Psoas muscle (tissue), 8 donors: ENCODE results near the gene SP4. TPM values are rescaled to one million over a fixed set of nuclear protein-coding genes. Genes with fewer than 3 reads are reported as not detected.
A peak's percentile ranks its signal among the peaks of the same experiment; 100 is the strongest.

Experiments
- ATAC-seq, 4 donors: fragments of 200-7000 bp; cut with Tn5 transposase; one replicate each; pipeline ENCODE4 v1.9.1; 2020; ENCODE audit warnings: moderate library complexity in 3 of 4, mild to moderate bottlenecking in 2 of 4
- DNase-seq, 2 donors: peaks; one replicate each; pipeline ENCODE4 v3.0.0-alpha.2; 2020
- H3K27ac ChIP-seq: fragments of 200-600 bp; one replicate; pipeline ENCODE4 v1.8.0; 2022
- H3K27me3 ChIP-seq, 3 donors: fragments of 200-600 bp in 1 of 3; one replicate each; pipeline versions ENCODE4 v1.6.1 to v1.8.0; 2013 to 2022; ENCODE audit warnings: low read length in 2 of 3, mild to moderate bottlenecking in 2 of 3, moderate library complexity in 1 of 3; ENCODE audit not compliant: insufficient read depth in 3 of 3
- H3K36me3 ChIP-seq, 2 donors: fragments of 200-600 bp in 1 of 2; one replicate each; pipeline versions ENCODE4 v1.6.1 to v1.8.0; 2013 to 2022; ENCODE audit warnings: low read depth in 1 of 2, mild to moderate bottlenecking in 1 of 2, moderate library complexity in 1 of 2; ENCODE audit not compliant: insufficient read depth in 1 of 2
- H3K4me1 ChIP-seq: fragments of 200-600 bp; one replicate; pipeline ENCODE4 v1.8.0; 2022
- H3K4me3 ChIP-seq: fragments of 200-600 bp; one replicate; pipeline ENCODE4 v1.8.0; 2022; ENCODE audit warnings: mild to moderate bottlenecking
- H3K9me3 ChIP-seq: fragments of 200-600 bp; one replicate; pipeline ENCODE4 v1.8.0; 2022
- CTCF ChIP-seq: fragments of 200-600 bp; IDR thresholded peaks from one replicate; pipeline ENCODE4 v1.8.0; 2022; ENCODE audit warnings: antibody characterized with exemption
- WGBS, 3 donors: extraction: QIAGEN DNeasy Blood & Tissue Kit; methylation state at CpG; one replicate each; pipeline versions ENCODE4 v1.1.6 to v1.1.7; 2013; 5-methylcytosine and 5-hydroxymethylcytosine counted together
- intact Hi-C, 2 donors: fragments of 100-400 bp; cut with DNase I; formaldehyde crosslinking; loops; one replicate each; pipeline versions ENCODE4 v1.11.0 to v1.14.2; 2022
- polyA plus RNA-seq, 3 donors: library from polyadenylated mRNA; stranded (reverse); fragments of 200-250 nt; gene quantifications; one replicate each; pipeline ENCODE4 v1.2.3, GENCODE V29; 2013
- total RNA-seq, 4 donors: library from RNA; stranded (reverse); fragmentation: NEBNext Ultra II Directional in 2 of 4; extraction: Animal tissue kit (Norgen Biotek cat#: 25700) in 2 of 4; gene quantifications; one replicate each; pipeline versions ENCODE4 v1.2.1 to v1.2.4, GENCODE V29; 2021 to 2023
- donor health status: healthy with polysubstance abuse.
- donor health status: DM: no; HTN: no; CAD: no; lungs with moderate emphysema.
- donor health status: Bipolar disorder and iron deficiency.
- donor health status: healthy.
- donor health status: DM: yes; HTN: yes; CAD: no.
- donor health status: DM: no; HTN: no; CAD: no.
- donor health status: DM: no; HTN: no; CAD: no.
- donor health status: DM: yes; HTN: yes; CAD: no.

Gene SP4
- total and polyA plus RNA-seq, 7 donors = 1.5 to 7.4 (median 5.7) TPM

- no peak for DNase-seq
- no peak for TF ChIP-seq CTCF
- Histone ChIP-seq H3K27ac (peak overlapping the region; percentile 17), H3K9me3 (no peaks in the 10 kb centered on the region), H3K27me3 (no peaks in the 10 kb centered on the region), H3K4me1 (peaks cover 43% of the 10 kb centered on the region), H3K4me3 (peak overlapping the region; percentile 86), H3K36me3 (peaks cover 0 to 5% of the 10 kb centered on the region in 2 donors)
- 47 to 59% (median 49%) methylated on average over 8 of the region's 8 CpGs for WGBS, 3 donors
- no peak for ATAC-seq
- intact Hi-C loops = loop anchor here (5.0 to 10.0 kb wide), 3 partner anchors 75 to 655 kb away; no protein-coding TSS in a partner anchor
Observed at GRCh38 chr7:21429786-21430574, 2.1 kb downstream of the SP4 start.

GRCh38 chr7:21430575-21430954, 2.7 kb downstream of the SP4 start:
- H3K36me3 ChIP-seq = peaks cover 0 to 5% of the 10 kb centered on the region in 2 donors
- 68 to 88% (median 70%) methylated on average over 3 of the region's 3 CpGs for WGBS, 3 donors
- H3K4me3 ChIP-seq = peak overlapping the region; percentile 29
- H3K9me3 ChIP-seq = no peaks in the 10 kb centered on the region
- H3K4me1 ChIP-seq = peaks cover 43% of the 10 kb centered on the region
- intact Hi-C loops = no loop called here
- no peak for ATAC-seq
- H3K27me3 ChIP-seq = no peaks in the 10 kb centered on the region
- no peak for TF ChIP-seq CTCF
- H3K27ac ChIP-seq = no peak overlapping the region
- DNase-seq = no peak

- H3K36me3 ChIP-seq = peaks cover 0 to 5% of the 10 kb centered on the region in 2 donors
- peaks cover 11% of the 10 kb centered on the region for H3K4me1 ChIP-seq
- intact Hi-C loops = no loop called here
- no peak for TF ChIP-seq CTCF
- H3K27me3 ChIP-seq = no peaks in the 10 kb centered on the region
- H3K27ac ChIP-seq = no peak overlapping the region
- H3K4me3 ChIP-seq = no peak overlapping the region
- ATAC-seq = no peak
- no peak for DNase-seq
- H3K9me3 ChIP-seq = no peaks in the 10 kb centered on the region
- 88 to 94% (median 93%) methylated on average over 7 of the region's 7 CpGs for WGBS, 3 donors
Observed at GRCh38 chr7:21443149-21443841, 15.4 kb downstream of the SP4 start.

- Histone ChIP-seq H3K27me3 (no peaks in the 10 kb centered on the region), H3K4me1 (no peaks in the 10 kb centered on the region), H3K27ac (no peak overlapping the region), H3K4me3 (no peak overlapping the region), H3K9me3 (no peaks in the 10 kb centered on the region), H3K36me3 (no peaks in the 10 kb centered on the region)
- no peak for DNase-seq
- TF ChIP-seq CTCF = no peak
- no peak for ATAC-seq
- 93 to 95% (median 95%) methylated on average over 6 of the region's 6 CpGs for WGBS, 3 donors
- intact Hi-C loops = no loop called here
Observed at GRCh38 chr7:21448974-21449373, 21.1 kb downstream of the SP4 start.
